GM19452 (cell line): Measurements from ENCODE around the gene GAREM2.
"Not testable (repeated sequence)": the region's sequence is repeated elsewhere in the genome, so short reads cannot be mapped to it uniquely, and the experiment has no call there.

Source experiments
- ATAC-seq: cut with Tn5 transposase; IDR thresholded peaks from one replicate; pipeline ENCODE4 v1.9.1; 2021; ENCODE audit not compliant: unreplicated experiment

GAREM2 gene

DNA sequence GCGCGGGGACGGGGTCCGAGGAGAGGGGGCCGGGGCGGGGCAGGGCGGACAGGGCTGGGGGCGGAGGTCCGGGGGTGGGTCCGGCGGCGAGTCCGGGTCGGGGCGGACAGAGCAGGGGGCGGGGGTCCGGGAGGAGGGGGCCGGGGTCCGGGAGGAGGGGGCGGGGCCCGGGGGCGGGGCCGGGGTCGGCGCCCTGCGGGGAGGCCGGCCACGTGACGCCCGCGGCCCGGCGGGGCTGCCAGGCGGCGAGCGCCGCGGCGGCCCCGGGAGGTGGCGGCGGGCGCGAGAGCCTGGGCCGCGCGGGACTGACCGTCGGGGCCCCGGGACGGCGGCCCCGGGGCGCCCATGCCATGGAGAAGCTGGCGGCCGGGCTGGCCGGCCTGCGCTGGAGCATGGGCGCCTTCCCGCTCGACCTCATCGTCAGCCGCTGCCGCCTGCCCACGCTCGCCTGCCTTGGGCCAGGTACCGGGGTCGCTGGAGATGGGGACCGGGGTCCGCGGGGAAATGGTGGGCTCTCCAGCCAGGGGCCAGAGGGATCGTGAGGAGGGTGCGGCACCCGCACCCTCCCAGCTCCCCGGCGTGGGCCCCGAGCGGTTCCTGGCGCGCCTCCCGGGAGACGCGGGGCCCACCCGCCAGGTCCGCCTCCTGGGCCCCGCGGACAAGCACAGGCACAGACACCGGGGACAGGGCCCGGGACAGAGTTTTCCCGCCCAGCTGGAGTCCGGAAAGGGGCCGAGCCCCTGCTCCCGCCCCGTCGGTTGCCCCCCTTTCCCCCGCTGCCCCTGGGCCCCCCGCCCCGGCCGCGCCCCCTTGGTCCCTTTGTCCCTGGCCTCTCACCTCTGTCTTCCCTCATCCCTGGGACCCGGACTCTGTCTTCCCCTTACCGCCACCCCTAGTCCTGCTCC, at the start of gene GAREM2:
Gene GAREM2 (plus strand): TSS at position 218 of the 905 bp plus-strand sequence. CDS start 133 bp downstream, at position 351.
- ATAC-seq: no peak

- no peak for ATAC-seq
Measured at GRCh38 chr2:26123426-26123825, 49.5 kb upstream of the GAREM2 start.

DNA sequence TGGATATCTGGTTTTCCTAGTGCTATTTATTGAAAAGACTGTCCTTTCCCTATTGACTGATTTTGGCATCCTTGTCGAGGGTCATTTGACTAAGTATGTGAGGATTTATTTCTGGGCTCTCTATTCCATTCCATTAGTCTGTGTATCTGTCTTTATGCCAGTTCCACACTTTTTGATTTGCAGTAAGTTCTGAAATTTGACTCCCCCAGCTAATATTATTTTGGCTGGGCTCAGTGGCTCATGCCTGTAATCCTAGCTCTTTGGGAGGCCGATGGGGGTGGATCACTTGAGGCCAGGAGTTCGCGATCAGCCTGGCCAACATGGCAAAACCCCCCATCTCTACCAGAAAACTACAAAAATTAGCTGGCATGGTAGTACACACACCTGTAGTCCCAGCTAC, 46.8 kb upstream of the GAREM2 start:
- ATAC-seq: no peak

DNA sequence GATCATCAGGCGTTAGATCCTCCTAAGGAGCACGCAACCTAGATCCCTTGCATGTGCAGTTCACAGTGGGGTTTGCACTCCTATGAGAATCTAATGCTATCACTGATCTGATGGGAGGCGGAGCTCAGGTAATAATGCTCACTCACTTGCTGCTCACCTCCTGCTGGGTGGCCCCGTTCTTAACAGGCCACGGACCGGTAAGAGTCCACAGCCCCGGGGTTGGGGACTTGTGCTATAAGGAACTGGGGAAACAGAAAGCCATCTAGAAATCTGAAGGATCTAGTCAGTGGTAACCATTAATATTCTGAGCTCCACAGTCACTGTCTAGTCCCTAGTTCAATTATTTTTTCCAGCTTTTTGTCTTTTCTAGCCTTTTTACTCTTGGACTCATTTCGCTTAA, 44.7 kb upstream of the GAREM2 start:
- no peak for ATAC-seq

DNA sequence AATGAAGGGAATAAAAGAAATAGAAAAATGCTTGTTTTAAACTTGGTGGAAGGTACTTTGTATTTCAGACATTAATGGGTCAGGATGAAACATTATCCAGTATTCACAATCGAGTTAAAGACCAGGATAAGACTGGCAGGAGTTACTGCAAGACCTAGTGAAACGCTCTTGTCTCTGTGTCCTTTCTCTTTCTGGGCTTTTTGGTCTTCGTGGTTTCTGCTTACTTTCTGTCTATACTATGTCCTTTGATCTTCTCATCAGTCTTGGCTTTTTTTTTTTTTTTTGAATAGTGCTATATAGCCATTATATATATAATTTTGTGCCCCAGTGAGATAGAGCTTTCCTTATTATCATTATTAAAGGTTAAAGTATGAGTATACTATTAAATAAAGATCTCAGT, 42.1 kb upstream of the GAREM2 start:
- no peak for ATAC-seq

DNA sequence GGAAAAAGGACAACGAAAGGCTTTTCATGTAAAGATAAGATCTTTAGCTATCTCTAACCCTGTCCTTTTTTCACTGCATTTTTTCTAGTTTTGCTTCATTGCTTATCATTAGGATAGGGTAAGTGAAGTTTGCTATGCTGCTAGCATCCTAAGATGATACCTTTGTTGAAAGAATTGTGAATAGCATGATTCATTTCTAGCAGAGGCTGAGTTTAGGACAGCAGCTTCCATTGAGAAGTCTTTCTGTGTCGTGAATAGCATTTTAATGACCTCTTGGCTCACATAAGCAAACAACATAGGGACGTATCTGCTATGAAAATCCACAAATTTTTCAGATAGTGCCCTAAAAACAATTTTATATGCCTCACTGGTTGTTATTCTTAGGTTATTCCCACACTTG, 36.4 kb upstream of the GAREM2 start:
- no peak for ATAC-seq

- ATAC-seq: no peak
Measured at GRCh38 chr2:26139269-26140183, 33.4 kb upstream of the GAREM2 start.

DNA sequence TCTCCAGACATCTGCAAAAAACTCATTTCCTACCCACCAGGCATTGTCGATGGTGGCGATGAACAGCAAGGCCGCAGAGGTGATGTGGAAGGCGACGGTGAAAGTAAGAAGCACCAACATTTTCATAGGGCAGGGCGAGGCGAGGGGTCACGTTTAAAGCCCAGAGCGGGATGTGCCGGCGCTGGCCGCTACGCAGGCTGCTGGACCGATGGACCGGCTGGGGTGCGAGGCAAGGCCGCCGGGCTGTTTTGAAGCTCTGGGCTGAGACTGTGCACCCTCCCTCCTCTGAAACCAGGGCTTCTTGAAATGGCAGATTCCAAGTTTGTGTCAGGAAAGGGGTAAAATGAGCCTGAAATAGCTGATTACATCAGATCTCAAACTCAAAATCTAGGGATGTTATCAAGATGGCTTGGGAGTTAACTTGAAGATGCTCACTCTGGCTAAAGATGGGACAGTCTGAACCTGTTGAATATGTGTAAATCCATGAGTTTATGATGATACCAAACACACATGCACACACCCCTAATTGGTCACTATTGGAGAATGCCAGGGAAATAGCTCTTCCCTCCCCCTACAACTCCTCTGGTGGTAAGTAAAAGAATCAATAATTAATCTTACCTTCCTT, 31.6 kb upstream of the GAREM2 start:
- ATAC-seq: no peak

DNA sequence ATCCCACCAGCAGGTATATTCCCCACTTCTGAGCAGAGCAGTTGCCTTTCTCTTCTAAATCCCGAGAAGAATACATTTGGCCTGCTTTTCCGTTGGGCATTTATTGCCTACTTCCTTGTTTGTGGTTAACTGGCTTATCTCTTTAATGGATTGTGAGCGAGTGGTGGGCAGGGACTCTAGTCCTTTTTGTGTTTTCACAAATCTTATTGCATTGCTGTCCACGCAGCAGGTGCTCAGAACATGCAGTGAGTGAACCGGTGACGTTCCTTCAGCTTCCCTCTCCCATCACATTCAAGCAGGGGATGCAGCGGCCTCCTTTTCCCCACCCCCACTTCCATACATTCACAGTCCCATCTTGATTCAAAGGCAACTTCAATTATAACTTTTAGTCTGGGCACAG, 28.9 kb upstream of the GAREM2 start:
- ATAC-seq: no peak

- ATAC-seq: no peak
Measured at GRCh38 chr2:26144953-26145680, 27.8 kb upstream of the GAREM2 start.

DNA sequence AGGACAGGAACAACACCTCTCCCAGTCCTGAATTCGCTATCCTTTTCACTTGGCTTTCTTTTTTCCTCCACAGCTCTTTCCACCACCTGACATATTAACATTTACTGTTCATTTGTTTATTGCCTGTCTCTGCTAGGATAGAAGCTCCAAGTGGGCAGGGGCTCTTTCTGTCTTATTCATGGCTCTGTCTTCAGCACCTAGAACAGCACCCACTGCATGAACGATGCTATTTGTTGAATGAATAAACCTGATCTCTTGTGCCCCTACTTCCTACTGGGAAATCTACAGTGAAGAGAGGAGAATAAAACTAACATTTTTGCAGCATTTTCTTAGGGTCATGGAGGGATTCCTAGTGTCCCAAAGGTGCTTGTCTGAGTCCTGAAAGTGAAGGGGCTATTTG, 24.4 kb upstream of the GAREM2 start:
- no peak for ATAC-seq

DNA sequence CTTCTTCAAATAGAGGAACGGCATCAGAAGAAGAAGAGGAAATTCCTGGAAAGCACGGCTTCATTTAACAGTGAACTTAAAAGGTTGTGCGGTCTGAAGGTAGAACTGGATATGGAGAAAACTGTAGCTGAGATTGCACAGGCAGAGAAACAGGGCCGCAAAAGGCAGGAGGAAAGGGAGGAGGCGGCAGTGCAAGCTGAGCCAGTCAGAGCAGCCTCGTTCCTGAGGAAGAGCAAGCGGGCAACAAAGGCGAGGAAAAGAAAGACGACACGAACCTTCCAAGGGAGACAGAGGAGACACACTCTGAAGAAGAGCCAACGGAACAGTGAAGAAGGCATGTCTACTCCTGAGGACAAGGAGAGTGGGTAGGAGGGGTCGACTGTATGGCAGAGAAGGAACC, 22.6 kb upstream of the GAREM2 start:
- no peak for ATAC-seq

DNA sequence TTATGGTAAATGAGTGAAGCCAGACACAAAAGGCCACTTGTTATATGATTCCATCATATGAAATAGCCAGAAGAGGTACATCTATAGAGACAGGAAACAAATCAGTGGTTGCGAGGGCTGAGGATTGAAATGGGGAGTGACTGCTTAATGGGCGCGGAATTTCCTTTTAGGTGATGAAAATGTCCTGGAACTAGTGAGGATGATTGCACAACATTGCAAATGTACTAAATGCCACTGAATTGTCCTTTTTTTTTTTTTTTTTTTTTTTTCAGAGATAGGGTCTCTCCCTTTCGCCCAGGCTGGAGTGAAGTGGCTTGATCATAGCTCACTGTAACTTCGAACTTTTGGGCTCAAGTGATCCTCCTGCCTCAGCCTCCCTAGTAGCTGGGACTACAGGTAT, 15.3 kb upstream of the GAREM2 start:
- ATAC-seq: no peak

- ATAC-seq: no peak
Measured at GRCh38 chr2:26161926-26162325, 11.0 kb upstream of the GAREM2 start.

GRCh38 chr2:26162963-26163362, 9.9 kb upstream of the GAREM2 start:
- no peak for ATAC-seq

DNA sequence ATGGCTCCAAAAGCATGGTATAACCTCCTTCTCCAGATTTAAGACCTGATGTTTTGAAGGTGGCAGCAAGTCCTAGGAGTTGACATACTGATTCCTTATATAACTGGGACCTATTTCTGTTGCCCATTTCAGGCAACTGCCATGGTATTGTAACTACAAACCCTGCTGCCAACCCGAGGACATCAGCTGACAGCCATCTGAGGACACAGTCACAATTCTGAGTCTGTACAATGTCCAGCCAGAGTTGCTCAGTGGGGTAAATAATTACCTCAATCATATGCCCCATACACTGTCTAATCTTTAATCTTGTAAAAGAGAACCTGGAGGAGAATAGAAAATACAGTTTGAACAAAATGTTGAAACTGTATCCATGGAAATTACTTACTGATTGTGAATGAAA, 8.7 kb upstream of the GAREM2 start:
- ATAC-seq: no peak

- ATAC-seq: no peak
Measured at GRCh38 chr2:26164641-26165211, 8.2 kb upstream of the GAREM2 start.

- ATAC-seq: no peak
Measured at GRCh38 chr2:26165403-26165802, 7.5 kb upstream of the GAREM2 start.

DNA sequence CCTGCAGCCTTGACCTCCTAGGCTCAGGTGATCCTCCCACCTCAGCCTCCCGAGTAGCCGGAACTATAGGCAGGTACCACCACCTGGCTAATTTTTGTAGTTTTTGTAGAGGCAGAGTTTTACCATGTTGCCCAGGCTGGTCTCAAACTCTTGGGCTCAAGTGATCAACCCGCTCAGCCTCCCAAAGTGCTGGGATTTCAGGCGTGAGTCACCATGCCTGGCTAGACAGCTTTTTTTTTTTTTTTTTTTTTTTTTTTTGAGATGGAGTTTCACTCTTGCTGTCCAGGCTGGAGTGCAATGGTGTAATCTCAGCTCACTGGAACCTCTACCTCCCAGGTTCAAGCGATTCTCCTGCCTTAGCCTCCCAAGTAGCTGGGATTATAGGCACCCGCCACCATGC, 6.3 kb upstream of the GAREM2 start:
- not testable (repeated sequence) for ATAC-seq

DNA sequence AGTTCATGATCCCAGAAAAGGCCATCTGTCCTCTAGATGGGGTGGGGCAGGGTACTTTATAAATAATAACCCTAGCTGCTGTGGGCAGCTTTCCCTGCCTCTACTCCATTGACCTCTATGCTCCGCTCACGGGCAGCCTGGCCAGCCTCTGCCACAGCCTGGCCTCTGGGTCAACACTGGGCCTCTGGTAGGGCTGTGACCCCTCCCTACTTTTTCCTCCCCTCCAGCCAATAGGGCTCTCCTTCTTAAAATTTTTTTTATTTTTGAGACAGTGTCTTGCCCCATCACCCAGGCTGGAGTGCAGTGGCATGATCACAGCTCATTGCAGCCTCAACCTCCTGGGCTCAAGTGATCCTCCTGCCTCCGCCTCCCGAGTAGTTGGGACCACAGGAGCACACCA, 4.1 kb upstream of the GAREM2 start:
- no peak for ATAC-seq
